Mucosa of rectum (tissue), 2 donors: Measurements from ENCODE around the gene WASHC4.

Experiments used
- H3K27ac ChIP-seq, 2 donors: one replicate each; pipeline ENCODE4 v1.7.0; 2013; ENCODE audit warnings: inconsistent platforms in 2 of 2, low read depth in 2 of 2, low read length in 2 of 2
- H3K27me3 ChIP-seq, 2 donors: one replicate each; pipeline ENCODE4 v1.7.0; 2013; ENCODE audit warnings: low read length in 2 of 2; ENCODE audit not compliant: control insufficient read depth in 2 of 2, insufficient read depth in 2 of 2
- H3K36me3 ChIP-seq, 2 donors: one replicate each; pipeline ENCODE4 v1.7.0; 2013; ENCODE audit warnings: low read length in 2 of 2; ENCODE audit not compliant: control insufficient read depth in 2 of 2, insufficient read depth in 2 of 2
- H3K4me1 ChIP-seq, 2 donors: one replicate each; pipeline ENCODE4 v1.7.0; 2013; ENCODE audit warnings: low read length in 2 of 2, mild to moderate bottlenecking in 1 of 2; ENCODE audit not compliant: control insufficient read depth in 2 of 2, insufficient read depth in 2 of 2
- H3K4me3 ChIP-seq, 2 donors: one replicate each; pipeline ENCODE4 v1.7.0; 2013; ENCODE audit warnings: low read length in 2 of 2
- H3K9ac ChIP-seq, 2 donors: one replicate each; pipeline ENCODE4 v1.7.0; 2013; ENCODE audit warnings: low read length in 2 of 2, low read depth in 1 of 2, mild to moderate bottlenecking in 1 of 2
- H3K9me3 ChIP-seq, 2 donors: one replicate each; pipeline ENCODE4 v1.7.0; 2013; ENCODE audit warnings: low read length in 2 of 2; ENCODE audit not compliant: control insufficient read depth in 2 of 2
- donor health status: healthy.
- donor health status: Normal muscosa, but diverticular disease.

WASHC4 gene

GRCh38 chr12:105107494-105108371 is at the start of gene WASHC4:
Gene WASHC4 (plus strand): TSS chr12:105107731. CDS start chr12:105107801, 70 bp downstream.
- peaks cover 3 to 4% of the 10 kb centered on the region in 2 donors for H3K27me3 ChIP-seq
- peak within 1 kb of the TSS; percentile 96 to 99 for H3K27ac ChIP-seq
- peak within 1 kb of the TSS; percentile 93 to 96 for H3K4me3 ChIP-seq
- H3K36me3 ChIP-seq: peaks cover 0 to 8% of the 10 kb centered on the region in 2 donors
- H3K9me3 ChIP-seq: no peaks in the 10 kb centered on the region
- H3K4me1 ChIP-seq: peaks cover 11 to 19% of the 10 kb centered on the region in 2 donors
- H3K9ac ChIP-seq: peak within 1 kb of the TSS; percentile 93

GRCh38 chr12:105060715-105061378 is 46.7 kb upstream of the WASHC4 start:
- Histone ChIP-seq H3K27ac (no peak overlapping the region), H3K4me3 (no peak overlapping the region), H3K4me1 (no peaks in the 10 kb centered on the region), H3K9ac (no peak overlapping the region), H3K27me3 (no peaks in the 10 kb centered on the region), H3K36me3 (peaks cover 0 to 2% of the 10 kb centered on the region in 2 donors), H3K9me3 (no peaks in the 10 kb centered on the region)

GRCh38 chr12:105064564-105065178 is 42.9 kb upstream of the WASHC4 start:
- Histone ChIP-seq H3K27ac (no peak overlapping the region), H3K9me3 (no peaks in the 10 kb centered on the region), H3K36me3 (peaks cover 0 to 2% of the 10 kb centered on the region in 2 donors), H3K27me3 (no peaks in the 10 kb centered on the region), H3K4me3 (no peak overlapping the region), H3K4me1 (no peaks in the 10 kb centered on the region), H3K9ac (no peak overlapping the region)

- Histone ChIP-seq H3K4me3 (no peak overlapping the region), H3K27me3 (no peaks in the 10 kb centered on the region), H3K4me1 (no peaks in the 10 kb centered on the region), H3K9ac (no peak overlapping the region), H3K27ac (no peak overlapping the region), H3K36me3 (no peaks in the 10 kb centered on the region), H3K9me3 (no peaks in the 10 kb centered on the region)
Measured at GRCh38 chr12:105067511-105068031, 40.0 kb upstream of the WASHC4 start.

GRCh38 chr12:105069936-105070702 is 37.4 kb upstream of the WASHC4 start:
- Histone ChIP-seq H3K9ac (no peak overlapping the region), H3K4me1 (no peaks in the 10 kb centered on the region), H3K27ac (no peak overlapping the region), H3K36me3 (no peaks in the 10 kb centered on the region), H3K9me3 (no peaks in the 10 kb centered on the region), H3K4me3 (no peak overlapping the region), H3K27me3 (no peaks in the 10 kb centered on the region)

GRCh38 chr12:105071981-105072380 is 35.5 kb upstream of the WASHC4 start:
- Histone ChIP-seq H3K27me3 (no peaks in the 10 kb centered on the region), H3K36me3 (no peaks in the 10 kb centered on the region), H3K9me3 (no peaks in the 10 kb centered on the region), H3K4me1 (no peaks in the 10 kb centered on the region), H3K9ac (no peak overlapping the region), H3K27ac (no peak overlapping the region), H3K4me3 (no peak overlapping the region)

GRCh38 chr12:105072888-105073488 is 34.5 kb upstream of the WASHC4 start:
- H3K4me1 ChIP-seq: no peaks in the 10 kb centered on the region
- H3K4me3 ChIP-seq: no peak overlapping the region
- H3K9ac ChIP-seq: no peak overlapping the region
- H3K36me3 ChIP-seq: no peaks in the 10 kb centered on the region
- no peaks in the 10 kb centered on the region for H3K27me3 ChIP-seq
- H3K9me3 ChIP-seq: no peaks in the 10 kb centered on the region
- no peak overlapping the region for H3K27ac ChIP-seq

GRCh38 chr12:105076098-105076497 is 31.4 kb upstream of the WASHC4 start:
- H3K27ac ChIP-seq: no peak overlapping the region
- no peaks in the 10 kb centered on the region for H3K27me3 ChIP-seq
- H3K9me3 ChIP-seq: no peaks in the 10 kb centered on the region

GRCh38 chr12:105076913-105077312 is 30.6 kb upstream of the WASHC4 start:
- Histone ChIP-seq H3K9me3 (no peaks in the 10 kb centered on the region), H3K27me3 (no peaks in the 10 kb centered on the region), H3K27ac (no peak overlapping the region), H3K4me1 (no peaks in the 10 kb centered on the region), H3K9ac (no peak overlapping the region), H3K4me3 (no peak overlapping the region), H3K36me3 (no peaks in the 10 kb centered on the region)

More at GRCh38 chr12:105076098-105076497, 31.4 kb upstream of the WASHC4 start:
- Histone ChIP-seq H3K4me3 (no peak overlapping the region), H3K4me1 (no peaks in the 10 kb centered on the region), H3K36me3 (no peaks in the 10 kb centered on the region), H3K9ac (no peak overlapping the region)
